Posterior vena cava (tissue), 2 donors: ENCODE results near the gene ATP11B. TPM values are rescaled to one million over a fixed set of nuclear protein-coding genes. Genes with fewer than 3 reads are reported as not detected.

Experiments used
- DNase-seq: peaks from one replicate; pipeline ENCODE4 v3.0.0-alpha.2; 2020; ENCODE audit warnings: low spot score
- intact Hi-C, 2 donors: fragments of 100-400 bp; cut with DNase I; formaldehyde crosslinking; loops; one replicate each; pipeline versions ENCODE4 v1.14.1 to v1.14.2; 2022 to 2023
- total RNA-seq, 2 donors: library from RNA; stranded (reverse); fragmentation: NEBNext Ultra II Directional; extraction: Animal tissue kit (Norgen Biotek cat#: 25700); gene quantifications; one replicate each; pipeline ENCODE4 v1.2.1, GENCODE V29; 2021
- donor health status: DM: yes; HTN: yes; CAD: no.
- donor health status: DM: yes; HTN: yes; CAD: no.

Gene ATP11B
- total RNA-seq, 2 donors from 2014 or later, result 44.3 to 57.6 TPM

GRCh38 chr3:182969277-182969676 is 176.0 kb downstream of the ATP11B start:
- DNase-seq, result no peak
- intact Hi-C loops, result loop anchor here in 1 of 2 donors (5.0 kb wide), 1 partner anchor 1922 kb away; no protein-coding TSS in a partner anchor

GRCh38 chr3:182969853-182970252 is 176.5 kb downstream of the ATP11B start:
- DNase-seq, result no peak
- intact Hi-C loops, result loop anchor here in 1 of 2 donors (5.0 kb wide), 1 partner anchor 1923 kb away; no protein-coding TSS in a partner anchor

- intact Hi-C loops, result no loop called here
- no peak for DNase-seq
Measured at GRCh38 chr3:182970811-182971418, 177.6 kb downstream of the ATP11B start.

Other genes with a start within 250 kb of the ATP11B start
- gene DCUN1D1, start 187.0 kb downstream of the ATP11B start, total RNA-seq, result 10 to 100 TPM; 46.3 to 52.3 TPM